Measurements from ENCODE around the gene CHST1.

The CHST1 gene

GRCh38 chr11:45674481-45675190 is 9.2 kb upstream of the CHST1 start:
- DNase-seq: no peak

- no peak for DNase-seq
These were observed 8.0 kb upstream of the CHST1 start for GRCh38 chr11:45673441-45673840.

DNA sequence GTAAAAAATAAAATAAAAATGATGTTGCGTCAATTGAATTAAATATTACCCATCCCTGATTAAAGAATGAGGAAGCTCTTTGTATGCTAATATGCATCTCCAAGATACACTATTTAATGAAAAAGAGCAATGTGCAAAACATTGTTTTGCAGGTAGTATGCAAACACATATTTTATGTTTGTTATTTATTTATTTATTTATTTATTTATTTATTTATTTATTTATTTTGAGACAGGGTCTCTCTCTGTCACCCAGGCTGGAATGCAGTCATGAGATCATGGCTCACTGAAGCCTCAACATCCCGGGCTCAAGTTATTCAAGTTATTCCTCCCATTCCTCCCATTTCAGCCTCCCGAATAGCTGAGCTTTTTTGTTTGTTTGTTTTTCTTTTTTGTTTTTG is 7.2 kb upstream of the CHST1 start:
- DNase-seq: no peak

- no peak for DNase-seq
These were observed 6.1 kb upstream of the CHST1 start for GRCh38 chr11:45671246-45672171.

DNA sequence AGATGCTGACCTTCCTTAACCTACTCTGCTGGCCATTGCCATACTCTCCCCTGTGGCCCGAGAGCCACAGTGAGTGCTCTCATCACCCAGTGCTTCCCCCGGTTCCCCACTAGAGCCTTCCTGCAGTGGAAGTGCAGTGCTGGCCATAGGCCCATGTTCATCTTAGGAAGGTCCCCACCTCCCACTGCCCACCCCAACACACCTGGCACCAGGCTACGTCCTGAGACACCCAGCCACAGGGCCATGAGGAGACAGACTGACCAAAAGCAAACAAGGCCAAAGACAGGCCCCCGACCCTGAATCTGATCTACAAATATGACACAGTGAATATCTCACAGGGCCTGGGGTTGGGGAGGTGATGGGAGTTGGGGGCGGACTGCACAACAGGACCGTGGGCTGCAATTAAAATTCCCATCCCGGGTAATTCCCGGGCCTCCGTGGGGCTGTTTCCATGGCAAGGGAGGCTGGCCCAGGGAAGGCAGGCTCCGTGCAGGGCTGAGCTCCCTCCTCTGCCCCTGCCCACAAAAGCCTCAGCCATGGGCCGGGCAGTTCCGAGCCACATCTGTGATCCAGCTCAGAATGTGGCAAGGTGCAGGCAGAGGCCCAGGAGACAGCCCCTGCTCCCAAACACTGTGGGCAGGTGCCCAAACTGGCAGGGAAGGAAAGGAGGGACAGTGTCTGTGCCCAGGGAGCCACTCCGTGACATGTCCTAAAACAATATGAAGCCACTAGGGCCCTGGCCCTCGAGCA is 5.1 kb upstream of the CHST1 start:
- no peak for DNase-seq

DNA sequence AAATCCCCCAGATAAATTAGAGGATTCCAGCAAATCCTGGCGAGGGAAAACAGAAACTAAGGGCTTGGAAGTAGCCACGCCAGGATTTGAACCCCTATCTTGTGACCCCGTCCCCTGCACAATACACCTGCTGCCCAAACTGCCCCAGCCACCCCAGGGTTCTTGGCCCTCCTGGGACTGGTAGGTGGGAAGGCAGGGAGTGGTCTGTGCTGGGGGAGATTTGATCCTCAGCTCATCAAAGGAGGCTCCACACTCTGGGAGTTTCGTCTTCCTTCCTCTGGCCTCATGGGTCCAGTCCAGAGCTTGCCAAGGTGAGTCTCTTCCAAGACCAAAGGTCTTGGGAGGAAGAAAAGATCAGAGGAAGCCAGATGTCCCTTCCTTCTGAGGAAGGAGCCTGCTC is 4.5 kb upstream of the CHST1 start:
- DNase-seq: no peak

DNA sequence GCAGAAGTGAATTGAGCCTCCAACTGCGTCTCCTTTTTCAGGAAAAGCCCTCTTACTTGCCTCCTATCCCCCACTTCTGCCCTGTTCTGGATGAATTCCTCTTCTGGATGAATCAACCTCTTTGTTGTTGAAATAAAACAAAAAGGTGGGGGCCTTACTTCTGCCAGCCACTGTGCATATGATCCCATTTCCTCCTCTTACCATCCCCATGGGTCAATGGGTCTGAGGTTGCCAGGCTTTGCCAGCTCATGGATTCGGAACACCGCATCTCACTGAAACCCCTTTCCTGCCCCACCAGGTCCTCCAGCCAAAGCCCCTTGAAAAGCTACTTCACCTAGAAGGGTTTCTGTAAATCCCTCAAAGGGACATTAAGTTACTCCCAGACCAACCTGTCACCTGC is 3.7 kb upstream of the CHST1 start:
- no peak for DNase-seq

GRCh38 chr11:45667929-45668680 is 2.7 kb upstream of the CHST1 start:
- no peak for DNase-seq

DNA sequence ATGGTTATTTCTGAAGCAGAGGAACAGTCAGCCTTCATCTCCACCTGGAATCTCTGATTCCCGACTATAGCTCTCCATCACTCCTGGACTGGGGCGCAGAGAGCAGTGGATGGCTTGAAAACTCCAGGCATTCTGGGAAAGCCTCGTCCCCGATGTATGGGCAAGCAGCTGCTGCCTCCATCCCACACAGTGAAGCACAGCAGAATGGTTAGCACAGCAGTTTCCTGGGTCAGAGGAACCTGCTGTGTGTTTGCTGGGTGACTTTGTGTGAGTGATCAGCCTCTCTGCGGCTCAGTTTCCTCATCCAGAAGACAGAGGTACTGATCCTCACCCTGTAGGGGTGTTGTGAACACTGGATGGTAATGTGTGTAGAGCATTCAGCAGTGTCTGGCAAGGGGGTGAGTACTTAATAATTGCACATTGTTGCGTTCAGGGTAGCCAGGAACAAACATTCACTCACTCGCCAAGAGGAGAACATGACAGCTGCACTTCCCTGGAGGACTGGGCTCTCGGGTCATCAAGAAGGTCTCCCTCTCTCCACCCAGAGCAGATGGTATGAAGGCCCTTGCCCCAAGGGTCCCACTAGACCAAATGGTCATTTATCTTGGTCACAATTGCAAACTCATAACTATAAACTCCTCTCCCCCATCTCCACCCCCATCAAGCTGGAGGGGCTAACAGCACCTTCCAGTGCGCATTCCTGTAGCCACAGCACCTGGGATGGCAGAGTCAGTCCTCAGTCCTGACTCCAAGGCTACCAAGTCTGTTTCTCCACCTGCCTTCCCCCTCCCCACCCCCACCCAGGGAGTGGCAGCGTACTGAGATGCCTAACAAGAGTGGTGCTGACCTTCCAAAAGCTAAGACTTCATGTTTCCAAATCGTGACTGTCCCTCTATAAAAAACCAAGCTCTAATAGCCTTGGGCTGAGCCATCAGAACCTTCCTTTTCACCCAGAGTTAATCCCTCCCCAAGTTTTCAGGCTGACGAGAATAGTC is 1.5 kb upstream of the CHST1 start:
- no peak for DNase-seq

DNA sequence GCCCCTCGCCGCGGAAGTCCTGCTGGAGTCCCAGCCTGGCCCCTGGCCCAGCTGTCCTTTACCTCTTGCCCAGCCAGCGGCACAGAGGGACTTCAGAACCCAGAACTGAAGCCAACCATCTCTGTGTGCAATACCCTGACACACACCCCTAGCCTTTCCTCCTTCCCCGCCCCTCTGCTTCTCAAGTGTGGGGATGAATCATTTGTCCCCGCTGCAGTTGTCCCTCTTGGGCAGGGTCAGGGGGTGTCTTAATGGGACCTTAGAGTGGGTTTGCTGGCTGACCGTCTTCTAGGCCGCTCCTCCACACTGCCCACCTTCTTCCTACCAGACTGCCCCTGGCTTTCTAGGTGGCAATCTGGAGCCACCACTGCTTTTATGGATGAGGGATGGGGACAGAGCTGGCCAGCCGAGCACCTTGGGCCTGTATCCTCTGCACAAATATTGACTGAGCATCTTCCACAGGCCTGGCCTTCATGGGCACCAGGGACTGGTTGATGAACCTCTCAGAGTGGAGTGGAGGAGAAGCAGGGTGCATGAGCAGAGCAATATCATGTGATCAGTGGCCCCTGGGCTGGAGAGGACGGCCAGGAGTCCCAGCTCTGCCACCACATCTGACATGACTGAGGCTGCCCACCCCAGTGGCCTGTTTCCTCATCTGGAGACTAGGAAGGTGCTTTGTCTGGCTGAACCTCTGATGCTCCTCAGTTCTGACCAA is 668 bp upstream of the CHST1 start:
- no peak for DNase-seq

DNA sequence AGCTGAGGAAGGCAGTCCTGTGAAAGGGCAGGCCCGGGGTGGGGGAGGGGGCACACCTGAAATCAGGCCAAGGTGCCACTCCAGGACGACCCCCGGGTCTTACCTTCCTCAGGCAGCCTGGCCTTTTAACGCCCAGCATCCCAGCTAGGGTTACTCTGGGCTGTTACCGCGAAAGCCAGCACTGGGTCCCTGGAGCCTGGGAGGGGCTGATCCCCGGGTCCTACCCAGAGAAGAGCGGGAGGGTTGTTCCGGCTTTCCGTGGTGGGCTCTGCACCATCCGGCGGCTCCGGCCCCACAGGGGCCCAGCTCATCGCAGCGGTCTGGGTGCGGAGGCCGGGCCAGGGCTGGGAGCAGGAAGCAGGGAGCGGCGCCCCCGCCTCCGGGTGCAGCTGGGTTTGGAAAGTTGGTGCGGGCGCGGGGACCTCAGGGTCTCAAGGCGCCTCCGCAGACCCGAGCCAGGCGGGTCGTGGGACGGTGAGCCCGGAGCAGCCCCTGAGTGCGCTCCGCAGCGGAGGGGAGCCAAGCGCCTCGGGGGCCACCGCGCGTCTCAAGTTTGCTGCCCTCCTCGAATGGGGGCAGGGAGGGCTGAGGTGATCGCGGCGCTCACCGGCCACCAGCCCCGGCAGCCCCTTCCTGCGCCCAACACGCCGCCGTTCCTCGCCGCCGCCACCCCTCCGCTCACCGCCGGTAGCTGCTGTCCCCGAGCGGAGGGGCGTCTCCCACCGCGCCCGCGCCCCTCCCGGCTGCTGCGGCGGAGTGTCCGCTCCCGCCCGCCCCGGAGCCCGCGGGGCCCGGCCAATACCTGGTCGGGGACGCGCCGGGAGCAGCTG is 831 bp downstream of the CHST1 start:
- DNase-seq: no peak

DNA sequence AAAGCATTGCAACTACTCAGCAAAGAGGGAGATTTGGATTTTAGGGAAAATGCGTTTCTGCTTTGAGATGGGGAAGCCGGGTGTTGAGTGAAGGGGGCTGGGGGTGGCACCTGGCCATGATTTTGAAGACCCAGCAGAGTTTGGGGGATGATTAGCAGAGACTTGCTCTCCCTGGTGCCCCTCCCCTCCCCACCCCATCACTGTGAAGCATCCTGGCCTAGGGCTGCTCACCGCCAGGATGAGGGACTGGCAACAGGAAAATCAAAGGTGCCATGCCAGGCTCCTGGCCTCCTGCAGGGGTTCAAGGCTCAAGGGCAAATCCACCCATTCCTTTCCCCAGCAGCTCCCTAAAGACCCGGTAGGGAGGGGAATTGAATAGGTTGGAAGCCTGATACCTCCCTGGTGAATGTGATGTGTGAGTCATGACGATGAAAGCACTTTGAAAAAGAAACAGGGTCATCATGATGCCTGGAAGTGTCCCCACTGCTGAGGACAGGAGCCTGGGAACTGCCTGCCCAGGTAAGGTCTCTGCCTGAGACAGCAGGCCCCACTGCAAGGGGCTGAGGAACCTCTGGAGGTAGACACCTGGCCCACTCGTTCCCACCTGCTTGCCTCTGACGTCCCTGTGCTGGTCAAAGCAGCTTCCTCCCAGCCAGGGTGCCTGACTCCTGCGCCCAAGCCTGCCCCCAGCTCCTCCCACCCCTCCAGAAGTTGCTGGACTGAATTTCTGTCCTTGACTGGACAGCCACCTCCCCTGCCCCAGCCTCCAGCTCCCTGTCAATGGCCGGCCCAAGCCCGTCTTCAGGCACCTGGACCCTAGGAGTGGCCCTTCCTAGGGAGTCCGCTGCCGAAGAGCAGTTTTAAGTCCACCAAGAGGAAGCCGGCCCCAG is 1.7 kb downstream of the CHST1 start:
- no peak for DNase-seq

- no peak for DNase-seq
These were observed 2.5 kb downstream of the CHST1 start for GRCh38 chr11:45662665-45663485.

DNA sequence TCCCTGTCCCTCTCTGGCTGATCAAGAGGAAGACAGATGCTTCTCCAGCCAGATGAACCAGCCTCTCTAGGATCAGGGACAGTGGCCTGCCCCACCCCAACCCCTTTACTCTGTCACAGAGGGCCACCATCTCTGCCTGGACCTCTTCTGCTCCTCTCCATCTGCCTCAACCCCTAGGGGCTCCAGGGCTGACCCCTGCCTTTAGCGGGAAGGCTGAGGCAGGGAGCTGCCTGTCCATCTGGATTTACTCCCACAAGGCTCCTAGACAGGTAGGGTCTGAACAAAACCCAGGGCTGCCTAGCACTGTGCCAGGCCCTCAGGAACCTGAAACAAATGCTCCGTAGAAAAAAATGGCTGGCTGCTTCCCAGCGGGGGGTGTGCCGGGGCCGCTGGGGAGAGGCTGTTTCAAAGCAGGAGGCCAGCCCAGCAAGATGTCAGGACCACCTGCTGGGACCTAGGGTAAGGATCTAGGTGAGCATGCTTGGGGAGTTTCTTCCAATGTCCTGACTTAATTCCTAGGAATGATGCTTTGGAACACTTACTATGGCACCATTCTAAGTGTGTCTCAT is 3.2 kb downstream of the CHST1 start:
- DNase-seq: no peak

DNA sequence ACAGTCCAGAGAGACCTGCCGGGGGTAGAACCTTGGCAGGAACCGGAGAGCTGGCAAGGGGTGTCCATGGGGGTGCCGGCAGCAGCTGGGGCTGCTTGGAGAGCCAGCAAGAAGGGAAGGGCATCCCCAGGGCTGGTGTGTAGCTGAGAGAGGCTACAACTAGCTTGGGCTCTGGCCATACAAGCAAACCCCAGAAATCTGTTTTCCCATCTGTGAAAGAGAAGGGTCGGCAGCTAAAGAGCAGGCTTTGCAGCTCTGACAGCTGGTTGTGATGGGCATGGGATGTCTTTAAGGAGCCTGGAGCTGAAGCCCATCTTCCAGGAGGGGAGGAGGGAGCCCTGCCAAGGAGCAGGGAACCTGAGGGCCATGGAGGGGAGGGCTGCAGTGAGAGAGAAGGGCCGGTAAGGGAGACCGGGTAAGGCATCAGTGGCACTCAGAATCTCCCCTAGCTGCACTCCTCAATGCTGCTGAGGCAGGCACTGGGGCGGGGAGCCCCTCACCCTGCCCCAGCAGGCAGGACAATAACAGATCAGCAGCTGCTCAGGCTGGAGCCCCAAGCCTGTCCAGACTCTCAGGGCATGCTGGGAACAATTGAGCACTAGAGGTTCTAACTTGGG is 3.9 kb downstream of the CHST1 start:
- no peak for DNase-seq

DNA sequence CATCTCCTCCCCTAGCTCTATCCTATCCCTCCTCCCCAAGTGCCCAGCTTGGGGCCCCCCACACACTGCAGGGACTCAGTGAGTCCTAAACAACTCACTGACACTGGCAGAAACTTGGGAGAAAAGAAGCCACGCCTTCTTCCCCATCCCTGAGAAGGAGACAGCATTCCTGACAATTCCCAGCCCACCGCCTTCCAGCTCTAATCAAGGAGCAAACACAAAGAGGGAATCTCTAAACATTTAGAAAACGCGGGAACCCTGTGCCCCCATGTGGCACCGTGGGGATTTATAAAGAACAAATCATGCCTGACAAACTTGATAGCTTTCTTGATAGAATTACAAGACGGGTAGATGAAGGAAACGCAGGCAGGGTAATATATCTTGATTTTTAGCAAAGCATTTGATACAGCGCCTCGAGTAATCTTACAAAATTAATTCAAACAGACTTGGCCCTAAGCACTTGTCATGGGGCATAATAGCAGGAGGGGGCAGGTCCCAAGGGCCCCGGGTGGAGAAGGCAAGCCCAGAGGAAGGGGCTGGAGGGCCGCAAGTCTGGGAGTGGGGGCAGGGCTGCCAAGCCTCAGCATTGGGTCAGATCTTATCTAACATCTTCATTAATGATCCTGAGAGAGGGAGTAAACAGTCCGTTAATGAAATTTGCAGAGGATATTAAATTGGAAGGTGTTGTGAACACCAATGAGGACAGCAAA is 4.5 kb downstream of the CHST1 start:
- no peak for DNase-seq

DNA sequence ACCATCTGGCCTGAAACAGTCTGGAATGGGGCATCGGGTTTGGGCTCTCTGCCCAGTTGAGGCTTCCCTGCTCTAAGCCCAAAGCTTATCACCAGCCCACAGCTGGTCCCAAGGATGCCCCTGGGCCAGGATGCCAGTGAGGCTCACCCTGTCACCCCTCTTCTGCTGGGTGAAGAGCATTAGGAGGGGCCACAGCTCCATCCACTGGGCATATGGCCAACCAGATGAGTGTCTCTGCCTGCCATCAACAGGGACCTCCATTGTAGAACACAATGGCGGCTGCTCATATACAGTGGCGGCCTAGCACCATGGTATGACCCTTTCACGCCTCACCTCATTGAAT is 5.6 kb downstream of the CHST1 start:
- DNase-seq: no peak

Data from CD4-positive, alpha-beta T cell treated with Interleukin-21 for 1 hour (primary cell).